IPS-18c (cell line): ENCODE data around the gene FAM131C.

ENCODE experiments used
- H3K4me3 ChIP-seq: 2 replicates; pipeline ENCODE4 v1.7.0; 2013; ENCODE audit warnings: low read depth, mild to moderate bottlenecking, low read length, moderate library complexity; ENCODE audit not compliant: insufficient read depth
- H3K9me3 ChIP-seq: one replicate; pipeline ENCODE4 v1.6.1; 2013; ENCODE audit warnings: mild to moderate bottlenecking, low read length, moderate library complexity; ENCODE audit not compliant: control insufficient read depth, insufficient read depth

Gene FAM131C

GRCh38 chr1:16017461-16018303 lies 55.8 kb downstream of the FAM131C start, which contains the start of gene HSPB7:
HSPB7 (minus strand) TSS chr1:16018043; CDS start chr1:16017963, 80 bp downstream.
- H3K4me3 ChIP-seq: no peak within 1 kb of the TSS

GRCh38 chr1:16017076-16017460 lies 56.4 kb downstream of the FAM131C start:
- Histone ChIP-seq H3K9me3 (no peaks in the 10 kb centered on the region), H3K4me3 (no peak overlapping the region)

More at GRCh38 chr1:16017461-16018303, 55.8 kb downstream of the FAM131C start, which contains the start of gene HSPB7:
- no peaks in the 10 kb centered on the region for H3K9me3 ChIP-seq

- Histone ChIP-seq H3K4me3 (no peak overlapping the region), H3K9me3 (no peaks in the 10 kb centered on the region)
These were observed 57.2 kb downstream of the FAM131C start for GRCh38 chr1:16015960-16016901.

GRCh38 chr1:16015491-16015890 lies 58.0 kb downstream of the FAM131C start:
- Histone ChIP-seq H3K9me3 (no peaks in the 10 kb centered on the region), H3K4me3 (no peak overlapping the region)

GRCh38 chr1:16014509-16015482 lies 58.7 kb downstream of the FAM131C start:
- Histone ChIP-seq H3K4me3 (no peak overlapping the region), H3K9me3 (no peaks in the 10 kb centered on the region)

GRCh38 chr1:16013908-16014258 lies 59.6 kb downstream of the FAM131C start:
- Histone ChIP-seq H3K9me3 (no peaks in the 10 kb centered on the region), H3K4me3 (0 out of 2 replicates have a peak overlapping the region, but pooled peaks have one; percentile 42)

- Histone ChIP-seq H3K4me3 (peak overlapping the region; percentile 42), H3K9me3 (no peaks in the 10 kb centered on the region)
These were observed 60.1 kb downstream of the FAM131C start for GRCh38 chr1:16013220-16013907.

- Histone ChIP-seq H3K9me3 (no peaks in the 10 kb centered on the region), H3K4me3 (peak overlapping the region; percentile 42)
These were observed 60.7 kb downstream of the FAM131C start for GRCh38 chr1:16012590-16013219.

GRCh38 chr1:16011936-16012589 lies 61.4 kb downstream of the FAM131C start:
- Histone ChIP-seq H3K9me3 (no peaks in the 10 kb centered on the region), H3K4me3 (peak overlapping the region; percentile 11; the same call in 1 of the 2 replicates)

- Histone ChIP-seq H3K9me3 (no peaks in the 10 kb centered on the region), H3K4me3 (no peak overlapping the region)
These were observed 62.6 kb downstream of the FAM131C start for GRCh38 chr1:16010837-16011236.

GRCh38 chr1:16009678-16010077 lies 63.8 kb downstream of the FAM131C start:
- Histone ChIP-seq H3K9me3 (no peaks in the 10 kb centered on the region), H3K4me3 (no peak overlapping the region)

GRCh38 chr1:16009030-16009460 lies 64.4 kb downstream of the FAM131C start:
- Histone ChIP-seq H3K9me3 (no peaks in the 10 kb centered on the region), H3K4me3 (no peak overlapping the region)
